IMR-90 (cell line): ENCODE data around the gene HNRNPU. TPM values are rescaled to one million over a fixed set of nuclear protein-coding genes. Genes with fewer than 3 reads are reported as not detected.

Source experiments
- ATAC-seq: fragments of 200-7000 bp; cut with Tn5 transposase; 2 replicates; pipeline ENCODE4 v1.9.1; 2020; ENCODE audit warnings: low read depth, mild to moderate bottlenecking, moderate library complexity
- BruUV-seq: library from RNA; stranded (reverse); fragments of 400-500 nt; replicated peaks from 2 replicates; lab custom pipeline; 2021; lab: Mats Ljungman, UMichigan
- CTCF ChIA-PET: fragments of 300-600 bp; formaldehyde crosslinking; extraction: SDS; loops from one replicate; lab custom pipeline; 2021; ENCODE audit warnings: antibody characterized with exemption; lab: Yijun Ruan, JAX
- POLR2A ChIA-PET: fragments of 300-600 bp; sonication (Branson Sonifier 250); formaldehyde crosslinking; loops from one replicate; lab custom pipeline; 2022; ENCODE audit warnings: antibody characterized with exemption; ENCODE audit not compliant: unreplicated experiment; lab: Charles Lee
- DNase-seq: peaks from one replicate; pipeline ENCODE4 v3.0.0; 2013
- H2AFZ ChIP-seq: replicated peaks from 2 replicates; pipeline ENCODE3; 2013; ENCODE audit warnings: low read length, mild to moderate bottlenecking; ENCODE audit not compliant: poor library complexity
- H2AK5ac ChIP-seq: 2 replicates; pipeline ENCODE4 v1.6.1; 2013; ENCODE audit warnings: low read depth, low read length, inconsistent platforms
- H2AK9ac ChIP-seq: replicated peaks from 2 replicates; pipeline ENCODE3; 2013; ENCODE audit warnings: mild to moderate bottlenecking, low read depth, low read length, moderate library complexity; ENCODE audit not compliant: poor library complexity
- H2BK120ac ChIP-seq: 2 replicates; pipeline ENCODE4 v1.6.1; 2013; ENCODE audit warnings: low read depth, low read length, inconsistent platforms
- H2BK15ac ChIP-seq: 3 replicates; pipeline ENCODE4 v1.6.1; 2013; ENCODE audit warnings: low read depth, low read length, inconsistent platforms
- H2BK20ac ChIP-seq: 2 replicates; pipeline ENCODE4 v1.6.1; 2013; ENCODE audit warnings: low read depth, mild to moderate bottlenecking, inconsistent platforms, low read length, moderate library complexity
- H2BK5ac ChIP-seq: 2 replicates; pipeline ENCODE4 v1.6.1; 2013; ENCODE audit warnings: mild to moderate bottlenecking, low read depth, low read length, inconsistent platforms; ENCODE audit not compliant: poor library complexity, severe bottlenecking
- H3K14ac ChIP-seq: replicated peaks from 2 replicates; pipeline ENCODE4 v1.6.1; 2013; ENCODE audit warnings: low read depth, low read length, inconsistent platforms
- H3K18ac ChIP-seq: 2 replicates; pipeline ENCODE4 v1.6.1; 2013; ENCODE audit warnings: low read depth, low read length, control low read depth
- H3K23ac ChIP-seq: 2 replicates; pipeline ENCODE4 v1.6.1; 2013; ENCODE audit warnings: low read depth, low read length, inconsistent platforms
- H3K27ac ChIP-seq: 2 replicates; pipeline ENCODE4 v1.5.1; 2013; ENCODE audit warnings: mild to moderate bottlenecking, control low read depth, low read length; ENCODE audit not compliant: insufficient read depth
- H3K27me3 ChIP-seq: 2 replicates; pipeline ENCODE4 v1.6.1; 2013; ENCODE audit warnings: low read length; ENCODE audit not compliant: control insufficient read depth, insufficient read depth
- H3K36me3 ChIP-seq: 2 replicates; pipeline ENCODE4 v1.6.1; 2013; ENCODE audit warnings: low read length, mixed read lengths; ENCODE audit not compliant: control insufficient read depth, insufficient read depth
- H3K4ac ChIP-seq: 2 replicates; pipeline ENCODE4 v1.6.1; 2013; ENCODE audit warnings: low read depth, low read length, inconsistent platforms
- H3K4me1 ChIP-seq: 2 replicates; pipeline ENCODE4 v1.6.1; 2013; ENCODE audit warnings: low read length, mixed read lengths; ENCODE audit not compliant: control insufficient read depth, insufficient read depth
- H3K4me2 ChIP-seq: 2 replicates; pipeline ENCODE4 v1.6.1; 2013; ENCODE audit warnings: low read depth, mild to moderate bottlenecking, control low read depth, low read length, moderate library complexity
- H3K4me3 ChIP-seq: 2 replicates; pipeline ENCODE4 v1.5.1; 2013; ENCODE audit warnings: low read depth, mild to moderate bottlenecking, control low read depth, low read length, moderate library complexity; ENCODE audit not compliant: insufficient read depth
- H3K56ac ChIP-seq: 2 replicates; pipeline ENCODE4 v1.6.1; 2013; ENCODE audit warnings: low read length, inconsistent platforms; ENCODE audit not compliant: insufficient read depth; ENCODE audit errors: extremely low read depth
- H3K79me1 ChIP-seq, 2 experiments: 2 replicates each; pipeline ENCODE4 v1.6.1; 2013; ENCODE audit warnings: low read length in 2 of 2, inconsistent platforms in 1 of 2, low read depth in 1 of 2
- H3K9ac ChIP-seq: 2 replicates; pipeline ENCODE4 v1.6.1; 2013; ENCODE audit warnings: low read depth, low read length, control low read depth
- H3K9me1 ChIP-seq: 2 replicates; pipeline ENCODE4 v1.6.1; 2013; ENCODE audit warnings: low read length, inconsistent platforms; ENCODE audit not compliant: insufficient read depth
- H3K9me3 ChIP-seq: 2 replicates; pipeline ENCODE4 v1.6.1; 2013; ENCODE audit warnings: low read length; ENCODE audit not compliant: control insufficient read depth, insufficient read depth
- H4K20me1 ChIP-seq: 2 replicates; pipeline ENCODE4 v1.6.1; 2013; ENCODE audit warnings: low read length, inconsistent platforms; ENCODE audit not compliant: insufficient read depth
- H4K5ac ChIP-seq: 2 replicates; pipeline ENCODE4 v1.6.1; 2013; ENCODE audit warnings: mild to moderate bottlenecking, low read depth, low read length, control low read depth
- H4K8ac ChIP-seq, 2 experiments: 2 replicates each; pipeline ENCODE4 v1.6.1; 2013; ENCODE audit warnings: low read depth in 2 of 2, low read length in 2 of 2, control low read depth in 1 of 2, inconsistent platforms in 1 of 2
- H4K91ac ChIP-seq: 2 replicates; pipeline ENCODE4 v1.6.1; 2013; ENCODE audit warnings: low read depth, low read length, inconsistent platforms; ENCODE audit not compliant: insufficient read depth
- BHLHE40 ChIP-seq: fragments of 150-350 bp; IDR thresholded peaks from 2 replicates; pipeline ENCODE4 v1.6.1; 2016; ENCODE audit warnings: mild to moderate bottlenecking, low read depth, low read length
- CEBPB ChIP-seq: IDR thresholded peaks from 2 replicates; pipeline ENCODE4 v1.6.1; 2012; ENCODE audit warnings: low read depth, low read length, improper control_type of control experiment
- CHD1 ChIP-seq: IDR thresholded peaks from 2 replicates; pipeline ENCODE4 v1.6.1; 2012; ENCODE audit warnings: low read depth, low read length, improper control_type of control experiment
- ELK1 ChIP-seq: fragments of 150-350 bp; IDR thresholded peaks from 2 replicates; pipeline ENCODE4 v1.6.1; 2016; ENCODE audit warnings: low read depth, mild to moderate bottlenecking, low read length, moderate library complexity, borderline replicate concordance
- FOS ChIP-seq: fragments of 150-350 bp; IDR thresholded peaks from 2 replicates; pipeline ENCODE4 v1.6.1; 2016; ENCODE audit warnings: low read depth, low read length
- MAZ ChIP-seq: IDR thresholded peaks from 2 replicates; pipeline ENCODE4 v1.6.1; 2012; ENCODE audit warnings: low read depth, mild to moderate bottlenecking, low read length, improper control_type of control experiment, moderate library complexity, borderline replicate concordance
- MXI1 ChIP-seq: IDR thresholded peaks from 2 replicates; pipeline ENCODE4 v1.6.1; 2012; ENCODE audit warnings: low read depth, mild to moderate bottlenecking, low read length, moderate library complexity, borderline replicate concordance
- NFE2L2 ChIP-seq: fragments of 150-350 bp; IDR thresholded peaks from 2 replicates; pipeline ENCODE4 v1.6.1; 2016; ENCODE audit warnings: low read depth, mild to moderate bottlenecking, low read length
- POLR2A ChIP-seq: IDR thresholded peaks from 2 replicates; pipeline ENCODE4 v1.6.1; 2012; ENCODE audit warnings: mild to moderate bottlenecking, low read depth, low read length
- RCOR1 ChIP-seq: IDR thresholded peaks from 2 replicates; pipeline ENCODE4 v1.6.1; 2012; ENCODE audit warnings: mild to moderate bottlenecking, low read length, improper control_type of control experiment; ENCODE audit not compliant: insufficient replicate concordance
- RFX5 ChIP-seq: IDR thresholded peaks from 2 replicates; pipeline ENCODE4 v1.8.0; 2012; ENCODE audit warnings: low read depth, mild to moderate bottlenecking, low read length, moderate library complexity
- SMC3 ChIP-seq: fragments of 150-350 bp; IDR thresholded peaks from 2 replicates; pipeline ENCODE4 v1.6.1; 2016; ENCODE audit warnings: low read depth, mild to moderate bottlenecking, antibody characterized with exemption, low read length, moderate library complexity
- USF2 ChIP-seq: fragments of 150-350 bp; IDR thresholded peaks from 2 replicates; pipeline ENCODE4 v1.6.1; 2017; ENCODE audit warnings: mild to moderate bottlenecking, antibody characterized with exemption, low read length, low read depth
- WGBS, 2 experiments: methylation state at CpG; one replicate each; pipeline versions ENCODE4 v1.1.5 to v1.1.7; 2013; ENCODE audit warnings: missing lambda C conversion rate in 2 of 2; ENCODE audit not compliant: insufficient read length in 1 of 2; ENCODE audit errors: extremely low coverage in 2 of 2; 5-methylcytosine and 5-hydroxymethylcytosine counted together
- dilution Hi-C: fragments of 300-500 bp; cut with HindIII; formaldehyde crosslinking; loops from one replicate; pipeline ENCODE4 v1.14.3; 2018; ENCODE audit warnings: low sequenced_read_pairs; ENCODE audit not compliant: unreplicated experiment
- in situ Hi-C: fragments of 300-500 bp; cut with MboI; formaldehyde crosslinking; loops from 3 replicates; pipeline ENCODE4 v1.14.3; 2019; ENCODE audit warnings: low sequenced_read_pairs, inconsistent platforms, mixed read lengths
- intact Hi-C: fragments of 100-400 bp; cut with micrococcal nuclease; formaldehyde crosslinking; loops from 2 replicates; pipeline ENCODE4 v1.10.0; 2022
- polyA plus RNA-seq, 3 experiments: library from polyadenylated mRNA; depleted of rRNA; stranded (reverse); fragments of >200 nt; gene quantifications; 2 replicates each; pipeline ENCODE4 v1.2.3, GENCODE V29; 2012; ENCODE audit warnings: low replicate concordance in 1 of 3
- total RNA-seq: library from RNA; depleted of rRNA; stranded (reverse); fragments of >200 nt; gene quantifications from 2 replicates; pipeline ENCODE4 v1.2.3, GENCODE V29; 2012
- TF ChIP-seq, protein P1 (sequence below): conservative IDR thresholded peaks from 2 replicates; pipeline ENCODE4 v1.5.1; 2012; ENCODE audit warnings: mild to moderate bottlenecking, low read depth, low read length, improper control_type of control experiment

HNRNPU gene
- total and polyA plus RNA-seq, 2 of the 4 experiments (the other 2 are of a cell fraction) = 151 to 169 TPM

GRCh38 chr1:244817415-244817894, 46.9 kb downstream of the HNRNPU start:
- no peak overlapping the region for H2AFZ ChIP-seq
- H3K36me3 ChIP-seq = no peaks in the 10 kb centered on the region
- H3K9ac ChIP-seq = no peak overlapping the region
- ChIA-PET POLR2A (no interaction called here), CTCF (interaction anchor here (0.5 kb wide), 1 partner anchor 11 kb away, joined by 3 read pairs; no protein-coding TSS in a partner anchor)
- no peaks in the 10 kb centered on the region for H3K79me1 ChIP-seq
- no peak overlapping the region for H2BK15ac ChIP-seq
- H3K27me3 ChIP-seq = no peaks in the 10 kb centered on the region; the same call in 1 of the 2 replicates
- 92% methylated on average over 2 of the region's 12 CpGs; no CpG with 5 or more reads in 1 of the 2 experiments for WGBS, 2 experiments
- no peak overlapping the region for H4K8ac ChIP-seq
- H3K4ac ChIP-seq = no peak overlapping the region
- intact Hi-C loops (no loop called here), in situ Hi-C loops (no loop called here), dilution Hi-C loops (no loop called here)
- no peak overlapping the region for H3K56ac ChIP-seq
- no peak overlapping the region for H2BK20ac ChIP-seq
- ATAC-seq (no peak), DNase-seq (no peak)
- no peak overlapping the region for H3K4me3 ChIP-seq
- no peak overlapping the region for H2AK9ac ChIP-seq
- H4K91ac ChIP-seq = no peak overlapping the region
- no peak overlapping the region for H2BK120ac ChIP-seq
- H2AK5ac ChIP-seq = no peak overlapping the region
- H3K4me1 ChIP-seq = no peaks in the 10 kb centered on the region
- H3K23ac ChIP-seq = no peak overlapping the region
- no peak overlapping the region for H3K4me2 ChIP-seq
- TF ChIP-seq BHLHE40 = no peak
- TF ChIP-seq RCOR1 = no peak
- TF ChIP-seq, protein P1, sequence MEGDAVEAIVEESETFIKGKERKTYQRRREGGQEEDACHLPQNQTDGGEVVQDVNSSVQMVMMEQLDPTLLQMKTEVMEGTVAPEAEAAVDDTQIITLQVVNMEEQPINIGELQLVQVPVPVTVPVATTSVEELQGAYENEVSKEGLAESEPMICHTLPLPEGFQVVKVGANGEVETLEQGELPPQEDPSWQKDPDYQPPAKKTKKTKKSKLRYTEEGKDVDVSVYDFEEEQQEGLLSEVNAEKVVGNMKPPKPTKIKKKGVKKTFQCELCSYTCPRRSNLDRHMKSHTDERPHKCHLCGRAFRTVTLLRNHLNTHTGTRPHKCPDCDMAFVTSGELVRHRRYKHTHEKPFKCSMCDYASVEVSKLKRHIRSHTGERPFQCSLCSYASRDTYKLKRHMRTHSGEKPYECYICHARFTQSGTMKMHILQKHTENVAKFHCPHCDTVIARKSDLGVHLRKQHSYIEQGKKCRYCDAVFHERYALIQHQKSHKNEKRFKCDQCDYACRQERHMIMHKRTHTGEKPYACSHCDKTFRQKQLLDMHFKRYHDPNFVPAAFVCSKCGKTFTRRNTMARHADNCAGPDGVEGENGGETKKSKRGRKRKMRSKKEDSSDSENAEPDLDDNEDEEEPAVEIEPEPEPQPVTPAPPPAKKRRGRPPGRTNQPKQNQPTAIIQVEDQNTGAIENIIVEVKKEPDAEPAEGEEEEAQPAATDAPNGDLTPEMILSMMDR = no peak
- no peak for TF ChIP-seq ELK1
- no peak for TF ChIP-seq SMC3
- TF ChIP-seq FOS = no peak
- TF ChIP-seq CEBPB = no peak
- no peak for TF ChIP-seq CHD1
- no peak for TF ChIP-seq RFX5
- TF ChIP-seq USF2 = no peak
- no peak for TF ChIP-seq MAZ
- TF ChIP-seq MXI1 = no peak
- TF ChIP-seq POLR2A = no peak
- no peak for TF ChIP-seq NFE2L2
- no peaks in the 10 kb centered on the region for H3K9me3 ChIP-seq
- H3K9me1 ChIP-seq = no peaks in the 10 kb centered on the region
- H3K18ac ChIP-seq = no peak overlapping the region
- BruUV-seq = no TSS peak
- no peak overlapping the region for H3K14ac ChIP-seq
- no peak overlapping the region for H3K27ac ChIP-seq
- no peak overlapping the region for H4K5ac ChIP-seq
- no peak overlapping the region for H2BK5ac ChIP-seq
- H4K20me1 ChIP-seq = no peaks in the 10 kb centered on the region
